Fibroblast of lung (primary cell): ENCODE results near the gene ADRA1B. TPM values are rescaled to one million over a fixed set of nuclear protein-coding genes. Genes with fewer than 3 reads are reported as not detected.
A peak's percentile ranks its signal among the peaks of the same experiment; 100 is the strongest.

Experiments
- DNase-seq, 2 donors: peaks; one replicate each; pipeline versions ENCODE4 v3.0.0 to v3.0.0-alpha.2; 2010; ENCODE audit warnings: low read depth in 2 of 2
- H2AFZ ChIP-seq: 2 replicates; pipeline ENCODE4 v1.5.1; 2012; ENCODE audit warnings: low read length, control low read depth, inconsistent platforms
- H3K27ac ChIP-seq: 2 replicates; pipeline ENCODE4 v1.5.1; 2011; ENCODE audit warnings: low read length, control low read depth; ENCODE audit not compliant: insufficient read depth
- H3K27me3 ChIP-seq: 2 replicates; pipeline ENCODE4 v1.5.1; 2011; ENCODE audit warnings: mild to moderate bottlenecking, low read length; ENCODE audit not compliant: control insufficient read depth, insufficient read depth
- H3K36me3 ChIP-seq: 2 replicates; pipeline ENCODE4 v1.5.1; 2011; ENCODE audit warnings: low read length; ENCODE audit not compliant: control insufficient read depth, insufficient read depth
- H3K4me1 ChIP-seq: 2 replicates; pipeline ENCODE4 v1.5.1; 2011; ENCODE audit warnings: low read length; ENCODE audit not compliant: control insufficient read depth, insufficient read depth; ENCODE audit errors: extremely low read depth
- H3K4me2 ChIP-seq: 2 replicates; pipeline ENCODE4 v1.5.1; 2011; ENCODE audit warnings: low read length, control low read depth; ENCODE audit not compliant: insufficient read depth; ENCODE audit errors: extremely low read depth
- H3K4me3 ChIP-seq, 4 experiments: fragments of 200-600 bp in 1 of 4; sonication (generic) in 1 of 4; replicated peaks in 1 of 4; 2 replicates each; pipeline ENCODE4 v1.5.1; 2011 to 2016; ENCODE audit warnings: low read length in 4 of 4, low read depth in 3 of 4, mild to moderate bottlenecking in 3 of 4, control low read depth in 2 of 4, inconsistent platforms in 1 of 4, mixed read lengths in 1 of 4; ENCODE audit not compliant: insufficient read depth in 1 of 4; ENCODE audit errors: control extremely low read depth in 1 of 4
- H3K79me2 ChIP-seq: 2 replicates; pipeline ENCODE4 v1.5.1; 2012; ENCODE audit warnings: mild to moderate bottlenecking, low read length, inconsistent platforms; ENCODE audit not compliant: control insufficient read depth, insufficient read depth
- H3K9ac ChIP-seq: 2 replicates; pipeline ENCODE4 v1.5.1; 2011; ENCODE audit warnings: mild to moderate bottlenecking, low read length, control low read depth; ENCODE audit not compliant: insufficient read depth
- H3K9me3 ChIP-seq: 2 replicates; pipeline ENCODE4 v1.5.1; 2012; ENCODE audit warnings: low read depth, low read length; ENCODE audit not compliant: control insufficient read depth, insufficient read depth
- H4K20me1 ChIP-seq: 2 replicates; pipeline ENCODE4 v1.5.1; 2011; ENCODE audit warnings: low read length; ENCODE audit not compliant: control insufficient read depth, insufficient read depth; ENCODE audit errors: extremely low read depth
- CTCF ChIP-seq, 2 donors: IDR thresholded peaks in 1 of 2; conservative IDR thresholded peaks in 1 of 2; 1 replicate in 1 of 2; 2 replicates in 1 of 2; pipeline ENCODE4 v1.5.1; 2011 to 2012; ENCODE audit warnings: low read length in 2 of 2, control low read depth in 1 of 2, inconsistent platforms in 1 of 2, low read depth in 1 of 2, mild to moderate bottlenecking in 1 of 2
- EZH2 ChIP-seq: IDR thresholded peaks from 2 replicates; pipeline ENCODE4 v1.5.1; 2012; ENCODE audit warnings: low read length, control low read depth, mild to moderate bottlenecking; ENCODE audit errors: missing control alignments
- polyA plus RNA-seq, 2 donors: library from polyadenylated mRNA; depleted of rRNA in 1 of 2; stranded (reverse) in 1 of 2; unstranded in 1 of 2; fragments of >200 nt; gene quantifications; 2 replicates each; pipeline ENCODE4 v1.2.1, GENCODE V29; 2011 to 2012; ENCODE audit warnings: missing spikeins in 1 of 2
- total RNA-seq: library from RNA; depleted of rRNA; stranded (reverse); fragments of >200 nt; gene quantifications from 2 replicates; pipeline ENCODE4 v1.2.1, GENCODE V29; 2014

Gene ADRA1B
- total and polyA plus RNA-seq, 2 donors (not counting 1 experiment from before 2014, with no cell fraction given): 0.99 to 1.7 TPM

GRCh38 chr5:159929176-159929575 lies 12.9 kb downstream of the ADRA1B start:
- Histone ChIP-seq H3K9me3 (no peaks in the 10 kb centered on the region), H3K4me3 (peak overlapping the region in 1 of 4 experiments; percentile 42), H3K4me2 (peak overlapping the region; percentile 81), H3K36me3 (no peaks in the 10 kb centered on the region), H3K79me2 (no peaks in the 10 kb centered on the region), H3K27me3 (no peaks in the 10 kb centered on the region), H3K27ac (no peak overlapping the region), H4K20me1 (no peaks in the 10 kb centered on the region), H3K4me1 (peaks cover 9% of the 10 kb centered on the region), H2AFZ (no peak overlapping the region), H3K9ac (no peak overlapping the region)
- TF ChIP-seq CTCF (conservative IDR thresholded peaks at IDR 0.05 in 1 of 2, IDR thresholded peaks at IDR 0.05 in 1 of 2; ENCODE audit: low read depth in 1 of 2, low read length in 2 of 2) (no peak), EZH2 (no peak)
- no peak for DNase-seq

GRCh38 chr5:159933531-159934485 lies 17.5 kb downstream of the ADRA1B start:
- Histone ChIP-seq H3K27me3 (no peaks in the 10 kb centered on the region), H3K9ac (no peak overlapping the region), H2AFZ (no peak overlapping the region), H3K4me2 (no peak overlapping the region), H3K4me1 (peaks cover 1% of the 10 kb centered on the region), H4K20me1 (no peaks in the 10 kb centered on the region), H3K27ac (no peak overlapping the region), H3K9me3 (no peaks in the 10 kb centered on the region), H3K79me2 (no peaks in the 10 kb centered on the region), H3K36me3 (no peaks in the 10 kb centered on the region), H3K4me3 (no peak overlapping the region)
- DNase-seq: peak in 1 of 2 donors; percentile 30
- TF ChIP-seq EZH2 (no peak), CTCF (conservative IDR thresholded peaks at IDR 0.05 in 1 of 2, IDR thresholded peaks at IDR 0.05 in 1 of 2; ENCODE audit: low read depth in 1 of 2, low read length in 2 of 2) (no peak)

- no peak overlapping the region for H3K9ac ChIP-seq
- H3K27ac ChIP-seq: no peak overlapping the region
- no peaks in the 10 kb centered on the region for H3K4me1 ChIP-seq
- no peaks in the 10 kb centered on the region for H3K27me3 ChIP-seq
- H3K9me3 ChIP-seq: no peaks in the 10 kb centered on the region
- H3K36me3 ChIP-seq: no peaks in the 10 kb centered on the region
- no peak for DNase-seq
- H2AFZ ChIP-seq: no peak overlapping the region
- no peaks in the 10 kb centered on the region for H3K79me2 ChIP-seq
- no peak overlapping the region for H3K4me2 ChIP-seq
- H4K20me1 ChIP-seq: no peaks in the 10 kb centered on the region
- TF ChIP-seq CTCF (conservative IDR thresholded peaks at IDR 0.05 in 1 of 2, IDR thresholded peaks at IDR 0.05 in 1 of 2; ENCODE audit: low read depth in 1 of 2, low read length in 2 of 2) (no peak), EZH2 (no peak)
- H3K4me3 ChIP-seq: no peak overlapping the region
Observed at GRCh38 chr5:159935946-159936345, 19.7 kb downstream of the ADRA1B start.
